Heart left ventricle (tissue), 16 donors: ENCODE results near the gene ARHGAP11A. TPM values are rescaled to one million over a fixed set of nuclear protein-coding genes. Genes with fewer than 3 reads are reported as not detected.

ENCODE experiments used
- ATAC-seq, 4 donors: fragments of 200-7000 bp; cut with Tn5 transposase; one replicate each; pipeline ENCODE4 v1.9.1; 2020 to 2022; ENCODE audit warnings: moderate library complexity in 4 of 4, mild to moderate bottlenecking in 3 of 4, moderate number of reproducible peaks in 1 of 4
- DNase-seq, 5 donors: peaks; one replicate each; pipeline ENCODE4 v3.0.0-alpha.2; 2020
- H3K27ac ChIP-seq, 12 donors: fragments of 200-600 bp; sonication (generic) in 4 of 12; one replicate each; pipeline versions ENCODE4 v1.5.0 to v1.8.0; 2016 to 2022; ENCODE audit warnings: mild to moderate bottlenecking in 2 of 12
- H3K27me3 ChIP-seq, 9 donors: fragments of 200-600 bp; sonication (generic) in 2 of 9; one replicate each; pipeline versions ENCODE4 v1.5.1 to v1.8.0; 2016 to 2022; ENCODE audit warnings: mild to moderate bottlenecking in 3 of 9
- H3K36me3 ChIP-seq, 9 donors: fragments of 200-600 bp; sonication (generic) in 2 of 9; one replicate each; pipeline versions ENCODE4 v1.5.0 to v1.8.0; 2018 to 2022; ENCODE audit warnings: mild to moderate bottlenecking in 2 of 9
- H3K4me1 ChIP-seq, 12 donors: fragments of 200-600 bp; sonication (generic) in 4 of 12; one replicate each; pipeline versions ENCODE4 v1.5.0 to v1.8.0; 2016 to 2022; ENCODE audit warnings: mild to moderate bottlenecking in 3 of 12
- H3K4me3 ChIP-seq, 12 donors: fragments of 200-600 bp; sonication (generic) in 4 of 12; one replicate each; pipeline versions ENCODE4 v1.5.0 to v1.8.0; 2017 to 2022; ENCODE audit warnings: mild to moderate bottlenecking in 9 of 12, moderate library complexity in 4 of 12
- H3K9me3 ChIP-seq, 12 donors: fragments of 200-600 bp; sonication (generic) in 4 of 12; one replicate each; pipeline versions ENCODE4 v1.5.0 to v1.8.0; 2016 to 2022; ENCODE audit warnings: mild to moderate bottlenecking in 1 of 12
- CTCF ChIP-seq, 12 donors: fragments of 200-600 bp; sonication (generic) in 4 of 12; IDR thresholded peaks; one replicate each; pipeline versions ENCODE4 v1.5.0 to v1.8.0; 2018 to 2022; ENCODE audit warnings: antibody characterized with exemption in 12 of 12, mild to moderate bottlenecking in 5 of 12
- POLR2A ChIP-seq, 2 donors: fragments of 450-650 bp; IDR thresholded peaks; one replicate each; pipeline ENCODE4 v1.6.1; 2017; ENCODE audit warnings: antibody characterized with exemption in 2 of 2, mild to moderate bottlenecking in 2 of 2, moderate library complexity in 2 of 2
- WGBS, 4 donors: extraction: QIAGEN DNeasy Blood & Tissue Kit in 2 of 4; methylation state at CpG; one replicate each; pipeline versions ENCODE4 v1.1.5 to v1.1.7; 2013 to 2018; 5-methylcytosine and 5-hydroxymethylcytosine counted together
- intact Hi-C, 10 donors: fragments of 100-400 bp; cut with DNase I; formaldehyde crosslinking; loops; one replicate each; pipeline versions ENCODE4 v1.11.1 to v1.14.2; 2022
- polyA plus RNA-seq, 2 donors: library from polyadenylated mRNA; stranded (reverse); fragments of 200-250 nt; gene quantifications; one replicate each; pipeline ENCODE4 v1.2.3, GENCODE V29; 2013
- total RNA-seq, 9 donors: library from RNA; depleted of rRNA in 2 of 9; stranded (reverse); fragments of >200 nt in 2 of 9; fragmentation: NEBNext Ultra II Directional in 3 of 9; extraction: Animal tissue kit (Norgen Biotek cat#: 25700) in 3 of 9; gene quantifications; one replicate each; pipeline versions ENCODE4 v1.1.0 to v1.2.4, GENCODE V29; 2016 to 2023
- donor health status: ischemic (EF 13 %, LVEDD 7.1; RV severe dilation, severe dysfunction).
- donor health status: healthy with polysubstance abuse.
- donor health status: DM: no; HTN: yes; CAD: no.
- donor health status: DM: no; HTN: no; CAD: no.
- donor health status: ischemic (EF 25% LVEDD 6.9; RV normal size, moderate dysfunction).
- donor health status: ischemic (EF 25% LVEDD 5.7; RV mildly dilated, moderate dysfunction).
- donor health status: healthy.
- donor health status: DM: yes; HTN: yes; CAD: no.
- donor health status: ischemic (EF 35%, LVEDD 5.7; RV mildly dilated, moderate dysfunction).
- donor health status: nonischemic (EF 11% LVEDD 7.7; RV severe dilation, severe dysfunction).
- donor health status: DM: yes; HTN: yes; CAD: no.
- donor health status: PGD.
- donor health status: ischemic (EF 29% LVEDD 5.4; RV normal size, mild dysfunction).
- donor health status: nonischemic (EF 23%, LVEDD 6.1; RV moderate dilation, normal function).

The ARHGAP11A gene
- total and polyA plus RNA-seq, 11 donors = 0.61 to 11.1 (median 1.5) TPM

GRCh38 chr15:32677238-32677750 is 62.0 kb downstream of the ARHGAP11A start:
- Histone ChIP-seq H3K36me3 (no peaks in the 10 kb centered on the region), H3K4me3 (no peak overlapping the region), H3K9me3 (no peaks in the 10 kb centered on the region), H3K27me3 (no peaks in the 10 kb centered on the region), H3K27ac (no peak overlapping the region), H3K4me1 (peaks cover 0 to 3% (median 0%) of the 10 kb centered on the region in 12 donors)
- 72 to 82% (median 80%) methylated on average over 5 of the region's 5 CpGs for WGBS, 4 donors
- no peak for TF ChIP-seq CTCF (IDR thresholded peaks at IDR 0.05)
- no peak for TF ChIP-seq POLR2A (IDR thresholded peaks at IDR 0.05)
- DNase-seq (no peak), ATAC-seq (no peak)
- intact Hi-C loops = loop anchor here in 1 of 10 donors (10.0 kb wide), 1 partner anchor 118 kb away; no protein-coding TSS in a partner anchor

GRCh38 chr15:32679298-32679690 is 64.0 kb downstream of the ARHGAP11A start:
- Histone ChIP-seq H3K4me1 (peaks cover 0 to 15% (median 0%) of the 10 kb centered on the region in 12 donors), H3K9me3 (no peaks in the 10 kb centered on the region), H3K36me3 (no peaks in the 10 kb centered on the region), H3K4me3 (no peak overlapping the region), H3K27ac (no peak overlapping the region), H3K27me3 (no peaks in the 10 kb centered on the region)
- intact Hi-C loops = loop anchor here in 1 of 10 donors (10.0 kb wide), 1 partner anchor 116 kb away; no protein-coding TSS in a partner anchor
- DNase-seq = no peak
- 90 to 97% (median 96%) methylated on average over 4 of the region's 4 CpGs for WGBS, 4 donors
- TF ChIP-seq POLR2A (IDR thresholded peaks at IDR 0.05) (no peak), CTCF (IDR thresholded peaks at IDR 0.05) (no peak)
- ATAC-seq = no peak

- peak in 2 of 4 donors; percentile 39 to 56 for ATAC-seq
- no peaks in the 10 kb centered on the region for H3K36me3 ChIP-seq
- no peak for DNase-seq
- intact Hi-C loops = loop anchor here in 1 of 10 donors (10.0 kb wide), 1 partner anchor 232 kb away; no protein-coding TSS in a partner anchor
- H3K27me3 ChIP-seq = no peaks in the 10 kb centered on the region
- no peak overlapping the region for H3K27ac ChIP-seq
- peaks cover 0 to 24% (median 0%) of the 10 kb centered on the region in 12 donors for H3K4me1 ChIP-seq
- 76 to 89% (median 85%) methylated on average over 3 of the region's 3 CpGs for WGBS, 4 donors
- no peaks in the 10 kb centered on the region for H3K9me3 ChIP-seq
- no peak overlapping the region for H3K4me3 ChIP-seq
- TF ChIP-seq POLR2A (IDR thresholded peaks at IDR 0.05) (no peak), CTCF (IDR thresholded peaks at IDR 0.05) (no peak)
These were observed 67.3 kb downstream of the ARHGAP11A start for GRCh38 chr15:32682569-32682968.

GRCh38 chr15:32682977-32683630 is 67.8 kb downstream of the ARHGAP11A start:
- TF ChIP-seq POLR2A (IDR thresholded peaks at IDR 0.05) = no peak
- no peak for TF ChIP-seq CTCF (IDR thresholded peaks at IDR 0.05)
- H3K27ac ChIP-seq = no peak overlapping the region
- DNase-seq (no peak), ATAC-seq (no peak)
- peaks cover 0 to 24% (median 0%) of the 10 kb centered on the region in 12 donors for H3K4me1 ChIP-seq
- WGBS, 4 donors = 89 to 94% (median 89%) methylated on average over 2 of the region's 2 CpGs
- intact Hi-C loops = loop anchor here in 1 of 10 donors (10.0 kb wide), 1 partner anchor 232 kb away; no protein-coding TSS in a partner anchor
- H3K27me3 ChIP-seq = no peaks in the 10 kb centered on the region
- no peaks in the 10 kb centered on the region for H3K9me3 ChIP-seq
- no peaks in the 10 kb centered on the region for H3K36me3 ChIP-seq
- H3K4me3 ChIP-seq = no peak overlapping the region
